GM23338 (cell line): ENCODE measurements around the gene MFNG. TPM values are rescaled to one million over a fixed set of nuclear protein-coding genes. Genes with fewer than 3 reads are reported as not detected.

Experiments
- ATAC-seq: fragments of 200-7000 bp; cut with Tn5 transposase; 3 replicates; pipeline ENCODE4 v1.9.1; 2020
- DNase-seq: peaks from one replicate; pipeline ENCODE4 v3.0.0-alpha.2; 2015; ENCODE audit warnings: low spot score
- H2AFZ ChIP-seq: fragments of 200-600 bp; sonication (generic); 2 replicates; pipeline ENCODE4 v1.8.0; 2016; ENCODE audit warnings: antibody characterized with exemption, mild to moderate bottlenecking, moderate library complexity
- H3F3A ChIP-seq: fragments of 200-600 bp; sonication (generic); replicated peaks from 2 replicates; pipeline ENCODE4 v1.8.0; 2017; ENCODE audit warnings: antibody characterized with exemption, mixed run types, low read depth
- H3K27ac ChIP-seq: fragments of 200-600 bp; sonication (generic); 2 replicates; pipeline ENCODE4 v1.6.1; 2016; ENCODE audit warnings: low read depth
- H3K27me3 ChIP-seq: fragments of 200-600 bp; sonication (generic); 2 replicates; pipeline ENCODE4 v1.8.0; 2016; ENCODE audit warnings: mild to moderate bottlenecking, mixed run types, moderate library complexity; ENCODE audit not compliant: insufficient read depth
- H3K36me3 ChIP-seq: fragments of 200-600 bp; sonication (generic); 2 replicates; pipeline ENCODE4 v1.8.0; 2016; ENCODE audit warnings: mild to moderate bottlenecking; ENCODE audit not compliant: insufficient read depth
- H3K4me1 ChIP-seq: fragments of 200-600 bp; sonication (generic); 2 replicates; pipeline ENCODE4 v1.8.0; 2016; ENCODE audit warnings: mild to moderate bottlenecking, moderate library complexity; ENCODE audit not compliant: insufficient read depth
- H3K4me2 ChIP-seq: fragments of 200-600 bp; sonication (generic); 2 replicates; pipeline ENCODE4 v1.7.1; 2017; ENCODE audit warnings: mixed run types
- H3K4me3 ChIP-seq: fragments of 200-600 bp; sonication (generic); 2 replicates; pipeline ENCODE4 v1.6.1; 2016; ENCODE audit warnings: mixed run types
- H3K79me2 ChIP-seq: fragments of 200-600 bp; sonication (generic); replicated peaks from 2 replicates; pipeline ENCODE4 v1.8.0; 2017; ENCODE audit warnings: mild to moderate bottlenecking; ENCODE audit not compliant: insufficient read depth
- H3K9me2 ChIP-seq: fragments of 200-600 bp; sonication (generic); 2 replicates; pipeline ENCODE4 v1.8.0; 2017; ENCODE audit not compliant: insufficient read depth
- H4K20me1 ChIP-seq: fragments of 200-600 bp; sonication (generic); replicated peaks from 2 replicates; pipeline ENCODE4 v1.8.0; 2017; ENCODE audit warnings: mild to moderate bottlenecking; ENCODE audit not compliant: insufficient read depth
- H3K27ac Mint-ChIP-seq: 2 replicates; pipeline ENCODE4 v1.8.0; 2020; ENCODE audit warnings: inconsistent platforms, mild to moderate bottlenecking, moderate library complexity, mixed read lengths
- H3K27me3 Mint-ChIP-seq: 3 replicates; pipeline ENCODE4 v1.8.0; 2022; ENCODE audit warnings: low read depth, mild to moderate bottlenecking, moderate library complexity, mixed read lengths, inconsistent platforms; ENCODE audit not compliant: insufficient read depth, poor library complexity
- H3K36me3 Mint-ChIP-seq: 3 replicates; pipeline ENCODE4 v1.8.0; 2021; ENCODE audit warnings: low read depth, mild to moderate bottlenecking, inconsistent platforms, moderate library complexity, mixed read lengths
- H3K4me1 Mint-ChIP-seq: 3 replicates; pipeline ENCODE4 v1.8.0; 2020; ENCODE audit warnings: mild to moderate bottlenecking, inconsistent platforms, mixed read lengths
- H3K4me3 Mint-ChIP-seq: 3 replicates; pipeline ENCODE4 v1.8.0; 2021; ENCODE audit warnings: moderate library complexity, mild to moderate bottlenecking, inconsistent platforms, mixed read lengths
- H3K9me3 Mint-ChIP-seq: 3 replicates; pipeline ENCODE4 v1.8.0; 2020; ENCODE audit warnings: moderate library complexity, mild to moderate bottlenecking, inconsistent platforms, mixed read lengths
- JUNB ChIP-seq: IDR thresholded peaks from one replicate; pipeline ENCODE4 v1.6.1; 2016; ENCODE audit warnings: antibody characterized with exemption; ENCODE audit not compliant: unreplicated experiment
- NANOG ChIP-seq: IDR thresholded peaks from 2 replicates; pipeline ENCODE4 v1.6.1; 2016; ENCODE audit warnings: antibody characterized with exemption, borderline replicate concordance
- POLR2AphosphoS5 ChIP-seq: IDR thresholded peaks from 2 replicates; pipeline ENCODE4 v1.6.1; 2016; ENCODE audit warnings: antibody characterized with exemption, low read depth
- STAT1 ChIP-seq: IDR thresholded peaks from one replicate; pipeline ENCODE4 v1.6.1; 2016; ENCODE audit warnings: antibody characterized with exemption; ENCODE audit not compliant: unreplicated experiment
- ZNF331 ChIP-seq: fragments of 250-450 bp; sonication (Bioruptor Pico); IDR thresholded peaks from 2 replicates; pipeline ENCODE4 v1.5.0; 2020; ENCODE audit warnings: low read depth, mild to moderate bottlenecking, moderate library complexity
- polyA plus RNA-seq: library from polyadenylated mRNA; unstranded; fragments of >200 nt; fragmentation: Nextera tagmentation; extraction: Ambion mirVana; gene quantifications from 2 replicates; pipeline ENCODE4 v1.2.1, GENCODE V29; 2016
- total RNA-seq: library from RNA; depleted of rRNA; stranded (reverse); fragments of >200 nt; shearing (Covaris generic); gene quantifications from 2 replicates; pipeline ENCODE4 v1.2.3, GENCODE V29; 2014
- TF ChIP-seq, protein P1 (sequence below): fragments of 250-450 bp; sonication (Bioruptor Pico); IDR thresholded peaks from 2 replicates; pipeline ENCODE4 v1.5.0; 2020; ENCODE audit warnings: mild to moderate bottlenecking, moderate library complexity
- TF ChIP-seq, protein P2 (sequence below), 2 experiments: fragments of 200-600 bp in 1 of 2; sonication (generic) in 1 of 2; conservative IDR thresholded peaks; 2 replicates each; pipeline versions ENCODE4 v1.5.1 to v1.6.1; 2016 to 2017; ENCODE audit warnings: antibody characterized with exemption in 2 of 2, low read depth in 2 of 2, mild to moderate bottlenecking in 2 of 2, moderate library complexity in 1 of 2

MFNG gene
- total and polyA plus RNA-seq, 2 experiments from 2014 or later: 1.4 to 1.9 TPM

DNA sequence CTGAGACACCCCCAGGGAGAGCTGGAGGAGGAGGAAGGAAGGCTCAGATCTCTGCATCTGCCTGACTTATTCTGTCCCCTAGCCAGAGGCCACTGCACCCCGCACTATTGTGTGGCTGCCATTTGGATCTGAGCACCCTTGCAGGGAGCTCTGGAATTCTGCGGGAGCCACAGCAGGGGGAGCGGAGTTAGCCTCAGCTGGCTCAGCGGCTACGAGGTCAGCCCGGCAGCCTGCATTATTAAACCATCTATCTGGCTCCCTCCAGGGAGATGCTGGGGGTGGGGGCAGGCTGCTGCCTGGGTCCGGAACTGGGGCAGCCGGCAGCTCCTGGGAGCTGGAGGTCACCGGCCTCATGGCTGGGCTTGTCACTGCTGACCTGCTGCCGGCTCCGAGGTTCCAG lies 52.4 kb downstream of the MFNG start (continued):
- TF ChIP-seq, protein P1, sequence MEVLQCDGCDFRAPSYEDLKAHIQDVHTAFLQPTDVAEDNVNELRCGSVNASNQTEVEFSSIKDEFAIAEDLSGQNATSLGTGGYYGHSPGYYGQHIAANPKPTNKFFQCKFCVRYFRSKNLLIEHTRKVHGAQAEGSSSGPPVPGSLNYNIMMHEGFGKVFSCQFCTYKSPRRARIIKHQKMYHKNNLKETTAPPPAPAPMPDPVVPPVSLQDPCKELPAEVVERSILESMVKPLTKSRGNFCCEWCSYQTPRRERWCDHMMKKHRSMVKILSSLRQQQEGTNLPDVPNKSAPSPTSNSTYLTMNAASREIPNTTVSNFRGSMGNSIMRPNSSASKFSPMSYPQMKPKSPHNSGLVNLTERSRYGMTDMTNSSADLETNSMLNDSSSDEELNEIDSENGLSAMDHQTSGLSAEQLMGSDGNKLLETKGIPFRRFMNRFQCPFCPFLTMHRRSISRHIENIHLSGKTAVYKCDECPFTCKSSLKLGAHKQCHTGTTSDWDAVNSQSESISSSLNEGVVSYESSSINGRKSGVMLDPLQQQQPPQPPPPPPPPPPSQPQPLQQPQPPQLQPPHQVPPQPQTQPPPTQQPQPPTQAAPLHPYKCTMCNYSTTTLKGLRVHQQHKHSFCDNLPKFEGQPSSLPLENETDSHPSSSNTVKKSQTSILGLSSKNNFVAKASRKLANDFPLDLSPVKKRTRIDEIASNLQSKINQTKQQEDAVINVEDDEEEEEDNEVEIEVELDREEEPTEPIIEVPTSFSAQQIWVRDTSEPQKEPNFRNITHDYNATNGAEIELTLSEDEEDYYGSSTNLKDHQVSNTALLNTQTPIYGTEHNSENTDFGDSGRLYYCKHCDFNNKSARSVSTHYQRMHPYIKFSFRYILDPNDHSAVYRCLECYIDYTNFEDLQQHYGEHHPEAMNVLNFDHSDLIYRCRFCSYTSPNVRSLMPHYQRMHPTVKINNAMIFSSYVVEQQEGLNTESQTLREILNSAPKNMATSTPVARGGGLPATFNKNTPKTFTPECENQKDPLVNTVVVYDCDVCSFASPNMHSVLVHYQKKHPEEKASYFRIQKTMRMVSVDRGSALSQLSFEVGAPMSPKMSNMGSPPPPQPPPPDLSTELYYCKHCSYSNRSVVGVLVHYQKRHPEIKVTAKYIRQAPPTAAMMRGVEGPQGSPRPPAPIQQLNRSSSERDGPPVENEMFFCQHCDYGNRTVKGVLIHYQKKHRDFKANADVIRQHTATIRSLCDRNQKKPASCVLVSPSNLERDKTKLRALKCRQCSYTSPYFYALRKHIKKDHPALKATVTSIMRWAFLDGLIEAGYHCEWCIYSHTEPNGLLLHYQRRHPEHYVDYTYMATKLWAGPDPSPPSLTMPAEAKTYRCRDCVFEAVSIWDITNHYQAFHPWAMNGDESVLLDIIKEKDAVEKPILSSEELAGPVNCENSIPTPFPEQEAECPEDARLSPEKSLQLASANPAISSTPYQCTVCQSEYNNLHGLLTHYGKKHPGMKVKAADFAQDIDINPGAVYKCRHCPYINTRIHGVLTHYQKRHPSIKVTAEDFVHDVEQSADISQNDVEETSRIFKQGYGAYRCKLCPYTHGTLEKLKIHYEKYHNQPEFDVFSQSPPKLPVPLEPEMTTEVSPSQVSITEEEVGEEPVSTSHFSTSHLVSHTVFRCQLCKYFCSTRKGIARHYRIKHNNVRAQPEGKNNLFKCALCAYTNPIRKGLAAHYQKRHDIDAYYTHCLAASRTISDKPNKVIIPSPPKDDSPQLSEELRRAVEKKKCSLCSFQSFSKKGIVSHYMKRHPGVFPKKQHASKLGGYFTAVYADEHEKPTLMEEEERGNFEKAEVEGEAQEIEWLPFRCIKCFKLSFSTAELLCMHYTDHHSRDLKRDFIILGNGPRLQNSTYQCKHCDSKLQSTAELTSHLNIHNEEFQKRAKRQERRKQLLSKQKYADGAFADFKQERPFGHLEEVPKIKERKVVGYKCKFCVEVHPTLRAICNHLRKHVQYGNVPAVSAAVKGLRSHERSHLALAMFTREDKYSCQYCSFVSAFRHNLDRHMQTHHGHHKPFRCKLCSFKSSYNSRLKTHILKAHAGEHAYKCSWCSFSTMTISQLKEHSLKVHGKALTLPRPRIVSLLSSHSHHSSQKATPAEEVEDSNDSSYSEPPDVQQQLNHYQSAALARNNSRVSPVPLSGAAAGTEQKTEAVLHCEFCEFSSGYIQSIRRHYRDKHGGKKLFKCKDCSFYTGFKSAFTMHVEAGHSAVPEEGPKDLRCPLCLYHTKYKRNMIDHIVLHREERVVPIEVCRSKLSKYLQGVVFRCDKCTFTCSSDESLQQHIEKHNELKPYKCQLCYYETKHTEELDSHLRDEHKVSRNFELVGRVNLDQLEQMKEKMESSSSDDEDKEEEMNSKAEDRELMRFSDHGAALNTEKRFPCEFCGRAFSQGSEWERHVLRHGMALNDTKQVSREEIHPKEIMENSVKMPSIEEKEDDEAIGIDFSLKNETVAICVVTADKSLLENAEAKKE: no peak
- TF ChIP-seq STAT1 (no peak), JUNB (no peak), NANOG (no peak), ZNF331 (CRISPR knock-in tag) (no peak), POLR2AphosphoS5 (no peak)

DNA sequence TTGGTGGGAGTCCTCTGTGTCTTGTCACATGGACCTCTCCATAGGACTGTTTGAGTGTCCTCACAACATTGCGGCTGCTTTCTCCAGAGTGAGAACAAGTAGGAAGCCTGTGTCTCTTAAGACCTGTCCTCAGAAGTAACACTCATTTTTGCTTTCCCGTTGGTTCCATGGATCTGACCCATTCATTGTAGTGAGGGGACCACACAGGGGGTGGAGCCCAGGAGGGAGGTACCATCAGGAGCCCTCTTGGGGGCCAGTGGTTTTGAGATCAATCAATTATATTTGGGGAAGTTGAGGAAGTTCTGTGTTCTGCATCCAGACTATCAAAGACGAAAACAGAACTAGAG lies 53.5 kb downstream of the MFNG start:
- Mint-ChIP-seq H3K4me3 (no peak overlapping the region), H3K4me1 (peaks cover 3% of the 10 kb centered on the region; the same call in 2 of the 3 replicates), H3K9me3 (no peaks in the 10 kb centered on the region), H3K27ac (no peak overlapping the region), H3K27me3 (peaks cover 21% of the 10 kb centered on the region), H3K36me3 (no peaks in the 10 kb centered on the region)
- Histone ChIP-seq H2AFZ (no peak overlapping the region), H3K36me3 (no peaks in the 10 kb centered on the region), H3K4me2 (no peak overlapping the region), H3K27me3 (peaks cover 13% of the 10 kb centered on the region), H3K9me2 (no peaks in the 10 kb centered on the region), H3F3A (peaks cover 7% of the 10 kb centered on the region), H3K4me1 (peaks cover 5% of the 10 kb centered on the region; the same call in 1 of the 2 replicates), H3K79me2 (no peaks in the 10 kb centered on the region), H3K27ac (no peak overlapping the region), H3K4me3 (no peak overlapping the region), H4K20me1 (no peaks in the 10 kb centered on the region; the same call in 1 of the 2 replicates)
- TF ChIP-seq, protein P2, sequence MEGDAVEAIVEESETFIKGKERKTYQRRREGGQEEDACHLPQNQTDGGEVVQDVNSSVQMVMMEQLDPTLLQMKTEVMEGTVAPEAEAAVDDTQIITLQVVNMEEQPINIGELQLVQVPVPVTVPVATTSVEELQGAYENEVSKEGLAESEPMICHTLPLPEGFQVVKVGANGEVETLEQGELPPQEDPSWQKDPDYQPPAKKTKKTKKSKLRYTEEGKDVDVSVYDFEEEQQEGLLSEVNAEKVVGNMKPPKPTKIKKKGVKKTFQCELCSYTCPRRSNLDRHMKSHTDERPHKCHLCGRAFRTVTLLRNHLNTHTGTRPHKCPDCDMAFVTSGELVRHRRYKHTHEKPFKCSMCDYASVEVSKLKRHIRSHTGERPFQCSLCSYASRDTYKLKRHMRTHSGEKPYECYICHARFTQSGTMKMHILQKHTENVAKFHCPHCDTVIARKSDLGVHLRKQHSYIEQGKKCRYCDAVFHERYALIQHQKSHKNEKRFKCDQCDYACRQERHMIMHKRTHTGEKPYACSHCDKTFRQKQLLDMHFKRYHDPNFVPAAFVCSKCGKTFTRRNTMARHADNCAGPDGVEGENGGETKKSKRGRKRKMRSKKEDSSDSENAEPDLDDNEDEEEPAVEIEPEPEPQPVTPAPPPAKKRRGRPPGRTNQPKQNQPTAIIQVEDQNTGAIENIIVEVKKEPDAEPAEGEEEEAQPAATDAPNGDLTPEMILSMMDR (conservative IDR thresholded peaks at IDR 0.05; ENCODE audit: low read depth in 2 of 2): no peak
- DNase-seq (no peak), ATAC-seq (no peak)
